ENCODE data around the gene ARHGAP11A. TPM values are rescaled to one million over a fixed set of nuclear protein-coding genes. Genes with fewer than 3 reads are reported as not detected.

Gene ARHGAP11A
- total and polyA plus RNA-seq, 4 experiments from 2014 or later, result 2.5 to 8.8 (median 6.5) TPM

- Mint-ChIP-seq H3K4me3 (no peak overlapping the region), H3K4me1 (no peaks in the 10 kb centered on the region), H3K27ac (no peak overlapping the region), H3K27me3 (no peaks in the 10 kb centered on the region), H3K36me3 (no peaks in the 10 kb centered on the region), H3K9me3 (no peaks in the 10 kb centered on the region)
- Histone ChIP-seq H3K36me3 (ENCODE audit: insufficient read depth, low read length) (no peaks in the 10 kb centered on the region), H3K27ac (ENCODE audit: low read depth, low read length) (no peak overlapping the region), H3K4me3 (ENCODE audit: low read length in 2 of 2) (no peak overlapping the region), H3K4me1 (ENCODE audit: insufficient read depth, low read length) (no peaks in the 10 kb centered on the region), H3K27me3 (ENCODE audit: insufficient read depth, low read length) (no peaks in the 10 kb centered on the region), H3K9me3 (ENCODE audit: control insufficient read depth in 1 of 2, low read length in 2 of 2) (no peaks in the 10 kb centered on the region)
- ChIA-PET CTCF (ENCODE audit: partially characterized antibody) (no interaction called here), POLR2A (ENCODE audit: partially characterized antibody) (no interaction called here)
- intact Hi-C loops (cut with micrococcal nuclease), result no loop called here
- DNase-seq, result no peak
Measured at GRCh38 chr15:32679298-32679690, 64.0 kb downstream of the ARHGAP11A start.

- H3K4me1 Mint-ChIP-seq, result no peaks in the 10 kb centered on the region
- Histone ChIP-seq H3K9me3 (ENCODE audit: control insufficient read depth in 1 of 2, low read length in 2 of 2) (no peaks in the 10 kb centered on the region), H3K27me3 (ENCODE audit: insufficient read depth, low read length) (no peaks in the 10 kb centered on the region), H3K4me1 (ENCODE audit: insufficient read depth, low read length) (no peaks in the 10 kb centered on the region), H3K36me3 (ENCODE audit: insufficient read depth, low read length) (no peaks in the 10 kb centered on the region), H3K27ac (ENCODE audit: low read depth, low read length) (no peak overlapping the region), H3K4me3 (ENCODE audit: low read length in 2 of 2) (no peak overlapping the region)
- H3K4me3 Mint-ChIP-seq, result no peak overlapping the region
- ChIA-PET POLR2A (ENCODE audit: partially characterized antibody) (no interaction called here), CTCF (ENCODE audit: partially characterized antibody) (interaction anchor here (0.9 to 1.5 kb wide), 3 partner anchors 13 to 20 kb away, joined by 3 read pairs; no protein-coding TSS in a partner anchor)
- no peaks in the 10 kb centered on the region for H3K9me3 Mint-ChIP-seq
- no peaks in the 10 kb centered on the region for H3K36me3 Mint-ChIP-seq
- H3K27ac Mint-ChIP-seq, result no peak overlapping the region
- intact Hi-C loops (cut with micrococcal nuclease), result no loop called here
- H3K27me3 Mint-ChIP-seq, result no peaks in the 10 kb centered on the region
- no peak for DNase-seq
Measured at GRCh38 chr15:32682569-32682968, 67.3 kb downstream of the ARHGAP11A start.

GRCh38 chr15:32682977-32683630 is 67.8 kb downstream of the ARHGAP11A start:
- Histone ChIP-seq H3K9me3 (ENCODE audit: control insufficient read depth in 1 of 2, low read length in 2 of 2) (no peaks in the 10 kb centered on the region), H3K4me3 (ENCODE audit: low read length in 2 of 2) (no peak overlapping the region), H3K4me1 (ENCODE audit: insufficient read depth, low read length) (no peaks in the 10 kb centered on the region), H3K36me3 (ENCODE audit: insufficient read depth, low read length) (no peaks in the 10 kb centered on the region), H3K27ac (ENCODE audit: low read depth, low read length) (no peak overlapping the region), H3K27me3 (ENCODE audit: insufficient read depth, low read length) (no peaks in the 10 kb centered on the region)
- no peak for DNase-seq
- ChIA-PET CTCF (ENCODE audit: partially characterized antibody) (interaction anchor here (0.9 kb wide), 1 partner anchor 20 kb away, joined by 3 read pairs; no protein-coding TSS in a partner anchor), POLR2A (ENCODE audit: partially characterized antibody) (no interaction called here)
- Mint-ChIP-seq H3K27ac (no peak overlapping the region), H3K27me3 (no peaks in the 10 kb centered on the region), H3K4me3 (no peak overlapping the region), H3K4me1 (no peaks in the 10 kb centered on the region), H3K36me3 (no peaks in the 10 kb centered on the region), H3K9me3 (no peaks in the 10 kb centered on the region)
- intact Hi-C loops (cut with micrococcal nuclease), result no loop called here

- no peaks in the 10 kb centered on the region for H3K9me3 Mint-ChIP-seq
- no peaks in the 10 kb centered on the region for H3K36me3 ChIP-seq (ENCODE audit: insufficient read depth, low read length)
- no peak overlapping the region for H3K27ac Mint-ChIP-seq
- no peaks in the 10 kb centered on the region for H3K4me1 Mint-ChIP-seq
- H3K4me1 ChIP-seq (ENCODE audit: insufficient read depth, low read length), result no peaks in the 10 kb centered on the region
- DNase-seq, result no peak
- H3K27me3 Mint-ChIP-seq, result peaks cover 0 to 1% of the 10 kb centered on the region in 2 donors
- no peaks in the 10 kb centered on the region for H3K27me3 ChIP-seq (ENCODE audit: insufficient read depth, low read length)
- H3K9me3 ChIP-seq (ENCODE audit: control insufficient read depth in 1 of 2, low read length in 2 of 2), result no peaks in the 10 kb centered on the region
- no peak overlapping the region for H3K27ac ChIP-seq (ENCODE audit: low read depth, low read length)
- intact Hi-C loops (cut with micrococcal nuclease), result no loop called here
- ChIA-PET CTCF (ENCODE audit: partially characterized antibody) (no interaction called here), POLR2A (ENCODE audit: partially characterized antibody) (no interaction called here)
- no peak overlapping the region for H3K4me3 Mint-ChIP-seq
- no peak overlapping the region for H3K4me3 ChIP-seq (ENCODE audit: low read length in 2 of 2)
- H3K36me3 Mint-ChIP-seq, result no peaks in the 10 kb centered on the region
Measured at GRCh38 chr15:32683906-32684584, 68.7 kb downstream of the ARHGAP11A start.

- Histone ChIP-seq H3K36me3 (ENCODE audit: insufficient read depth, low read length) (no peaks in the 10 kb centered on the region), H3K27ac (ENCODE audit: low read depth, low read length) (no peak overlapping the region), H3K9me3 (ENCODE audit: control insufficient read depth in 1 of 2, low read length in 2 of 2) (no peaks in the 10 kb centered on the region), H3K4me1 (ENCODE audit: insufficient read depth, low read length) (no peaks in the 10 kb centered on the region), H3K27me3 (ENCODE audit: insufficient read depth, low read length) (no peaks in the 10 kb centered on the region), H3K4me3 (ENCODE audit: low read length in 2 of 2) (no peak overlapping the region)
- ChIA-PET POLR2A (ENCODE audit: partially characterized antibody) (no interaction called here), CTCF (ENCODE audit: partially characterized antibody) (no interaction called here)
- Mint-ChIP-seq H3K36me3 (no peaks in the 10 kb centered on the region), H3K27ac (no peak overlapping the region), H3K4me3 (no peak overlapping the region), H3K4me1 (no peaks in the 10 kb centered on the region), H3K27me3 (peaks cover 0 to 1% of the 10 kb centered on the region in 2 donors), H3K9me3 (no peaks in the 10 kb centered on the region)
- intact Hi-C loops (cut with micrococcal nuclease), result no loop called here
- DNase-seq, result no peak
Measured at GRCh38 chr15:32685576-32685975, 70.3 kb downstream of the ARHGAP11A start.

GRCh38 chr15:32687556-32687955 is 72.3 kb downstream of the ARHGAP11A start:
- no peaks in the 10 kb centered on the region for H3K4me1 ChIP-seq (ENCODE audit: insufficient read depth, low read length)
- no peaks in the 10 kb centered on the region for H3K9me3 ChIP-seq (ENCODE audit: control insufficient read depth in 1 of 2, low read length in 2 of 2)
- Mint-ChIP-seq H3K4me1 (no peaks in the 10 kb centered on the region), H3K9me3 (no peaks in the 10 kb centered on the region), H3K4me3 (no peak overlapping the region), H3K36me3 (no peaks in the 10 kb centered on the region), H3K27ac (no peak overlapping the region), H3K27me3 (peaks cover 0 to 1% of the 10 kb centered on the region in 2 donors)
- ChIA-PET POLR2A (ENCODE audit: partially characterized antibody) (no interaction called here), CTCF (ENCODE audit: partially characterized antibody) (no interaction called here)
- no peak overlapping the region for H3K27ac ChIP-seq (ENCODE audit: low read depth, low read length)
- no peak for DNase-seq
- intact Hi-C loops (cut with micrococcal nuclease), result no loop called here
- no peaks in the 10 kb centered on the region for H3K27me3 ChIP-seq (ENCODE audit: insufficient read depth, low read length)
- H3K36me3 ChIP-seq (ENCODE audit: insufficient read depth, low read length), result no peaks in the 10 kb centered on the region
- H3K4me3 ChIP-seq (ENCODE audit: low read length in 2 of 2), result no peak overlapping the region

GRCh38 chr15:32688151-32688639 is 72.9 kb downstream of the ARHGAP11A start:
- no peak overlapping the region for H3K27ac ChIP-seq (ENCODE audit: low read depth, low read length)
- no peaks in the 10 kb centered on the region for H3K36me3 ChIP-seq (ENCODE audit: insufficient read depth, low read length)
- no peaks in the 10 kb centered on the region for H3K4me1 ChIP-seq (ENCODE audit: insufficient read depth, low read length)
- no peaks in the 10 kb centered on the region for H3K9me3 ChIP-seq (ENCODE audit: control insufficient read depth in 1 of 2, low read length in 2 of 2)
- Mint-ChIP-seq H3K27me3 (peaks cover 0 to 1% of the 10 kb centered on the region in 2 donors), H3K36me3 (no peaks in the 10 kb centered on the region), H3K4me3 (no peak overlapping the region), H3K4me1 (no peaks in the 10 kb centered on the region), H3K27ac (no peak overlapping the region), H3K9me3 (no peaks in the 10 kb centered on the region)
- intact Hi-C loops (cut with micrococcal nuclease), result no loop called here
- no peak for DNase-seq
- ChIA-PET POLR2A (ENCODE audit: partially characterized antibody) (no interaction called here), CTCF (ENCODE audit: partially characterized antibody) (no interaction called here)
- H3K27me3 ChIP-seq (ENCODE audit: insufficient read depth, low read length), result no peaks in the 10 kb centered on the region
- no peak overlapping the region for H3K4me3 ChIP-seq (ENCODE audit: low read length in 2 of 2)
